A549 (cell line): ENCODE data around the gene PHF20. TPM values are rescaled to one million over a fixed set of nuclear protein-coding genes. Genes with fewer than 3 reads are reported as not detected.

Source experiments
- CEBPB ChIP-seq, 2 experiments: fragments of >200 bp in 1 of 2; sonication (Bioruptor Twin) in 1 of 2; formaldehyde crosslinking in 1 of 2; IDR thresholded peaks; 2 replicates each; pipeline ENCODE4 v1.6.1; 2012 to 2016
- CHD4 ChIP-seq: fragments of 200-600 bp; sonication (generic); IDR thresholded peaks from 2 replicates; pipeline ENCODE4 v1.6.1; 2016; ENCODE audit warnings: antibody characterized with exemption, mild to moderate bottlenecking, borderline replicate concordance
- E2F6 ChIP-seq: IDR thresholded peaks from 2 replicates; pipeline ENCODE4 v1.6.1; 2012; ENCODE audit warnings: low read depth, borderline replicate concordance
- EP300 ChIP-seq, 2 experiments: fragments of >200 bp; sonication (Bioruptor Twin); formaldehyde crosslinking; IDR thresholded peaks; 2 replicates in 1 of 2; 3 replicates in 1 of 2; pipeline ENCODE4 v1.6.1; 2016 to 2017
- GATA3 ChIP-seq: IDR thresholded peaks from 2 replicates; pipeline ENCODE4 v1.6.1; 2012; ENCODE audit warnings: borderline replicate concordance
- HOXA7 ChIP-seq: fragments of 250-450 bp; sonication (Bioruptor Pico); IDR thresholded peaks from 2 replicates; pipeline ENCODE4 v1.5.0; 2020; ENCODE audit warnings: mild to moderate bottlenecking, moderate library complexity
- JUN ChIP-seq, 2 experiments: fragments of >200 bp; sonication (Bioruptor Twin); formaldehyde crosslinking; IDR thresholded peaks; 2 replicates in 1 of 2; 3 replicates in 1 of 2; pipeline ENCODE4 v1.6.1; 2016 to 2017
- MYC ChIP-seq: IDR thresholded peaks from 2 replicates; pipeline ENCODE4 v1.6.1; 2012; ENCODE audit warnings: mild to moderate bottlenecking, inconsistent platforms, low read length, improper control_type of control experiment, borderline replicate concordance
- PHF8 ChIP-seq: fragments of 200-600 bp; sonication (generic); IDR thresholded peaks from 2 replicates; pipeline ENCODE4 v1.6.1; 2016; ENCODE audit warnings: low read depth, mild to moderate bottlenecking, antibody characterized with exemption, moderate library complexity, borderline replicate concordance
- RAD21 ChIP-seq, 2 experiments: fragments of >200 bp in 1 of 2; sonication (Bioruptor Twin) in 1 of 2; formaldehyde crosslinking in 1 of 2; IDR thresholded peaks in 1 of 2; conservative IDR thresholded peaks in 1 of 2; 2 replicates in 1 of 2; 3 replicates in 1 of 2; pipeline ENCODE4 v1.6.1; 2012 to 2018; ENCODE audit warnings: inconsistent platforms in 1 of 2
- RFX5 ChIP-seq: fragments of 450-650 bp; IDR thresholded peaks from 2 replicates; pipeline ENCODE4 v1.7.1; 2014; ENCODE audit warnings: antibody characterized with exemption, mild to moderate bottlenecking, moderate library complexity
- SMC3 ChIP-seq: fragments of >200 bp; sonication (Bioruptor Twin); formaldehyde crosslinking; IDR thresholded peaks from 3 replicates; pipeline ENCODE4 v1.6.1; 2018; ENCODE audit warnings: inconsistent platforms
- TFCP2L1 ChIP-seq: fragments of 250-450 bp; sonication (Bioruptor Pico); IDR thresholded peaks from 2 replicates; pipeline ENCODE4 v1.5.0; 2021; ENCODE audit warnings: mild to moderate bottlenecking
- ZC3H11A ChIP-seq: fragments of 450-650 bp; IDR thresholded peaks from 2 replicates; pipeline ENCODE4 v1.6.1; 2014; ENCODE audit warnings: antibody characterized with exemption, mild to moderate bottlenecking
- ZNF302 ChIP-seq: fragments of 250-450 bp; sonication (Bioruptor Pico); IDR thresholded peaks from 2 replicates; pipeline ENCODE4 v1.9.0; 2021; ENCODE audit warnings: inconsistent platforms, mild to moderate bottlenecking, moderate library complexity
- ZSCAN20 ChIP-seq: fragments of 250-450 bp; sonication (Bioruptor Pico); IDR thresholded peaks from 2 replicates; pipeline ENCODE4 v1.8.0; 2022; ENCODE audit warnings: mild to moderate bottlenecking, moderate library complexity
- polyA plus RNA-seq, 4 experiments: library from polyadenylated mRNA; depleted of rRNA in 3 of 4; stranded (reverse); fragments of >200 nt; fragmentation: RNase III in 1 of 4; extraction: RNeasy Plus Mini Kit Qiagen cat#74134 plus additional on column Dnase treatment in 1 of 4; gene quantifications; 2 replicates in 3 of 4; 3 replicates in 1 of 4; pipeline ENCODE4 v1.2.3, GENCODE V29; 2011 to 2017
- TF ChIP-seq, protein P1 (sequence below): fragments of 200-600 bp; sonication (generic); IDR thresholded peaks from 2 replicates; pipeline ENCODE4 v1.6.1; 2016; ENCODE audit warnings: antibody characterized with exemption, mild to moderate bottlenecking, moderate library complexity
- TF ChIP-seq, protein P2 (sequence below): fragments of >200 bp; sonication (Bioruptor Twin); formaldehyde crosslinking; IDR thresholded peaks from 3 replicates; pipeline ENCODE4 v1.5.1; 2016
- TF ChIP-seq, protein P3 (sequence below): fragments of 450-650 bp; IDR thresholded peaks from 2 replicates; pipeline ENCODE4 v1.6.1; 2014; ENCODE audit warnings: antibody characterized with exemption
- TF ChIP-seq, protein P4 (sequence below): fragments of >200 bp; sonication (Bioruptor Twin); formaldehyde crosslinking; IDR thresholded peaks from 2 replicates; pipeline ENCODE4 v1.6.1; 2016
- TF ChIP-seq, protein P5 (sequence below): fragments of 250-450 bp; sonication (Bioruptor Pico); IDR thresholded peaks from 2 replicates; pipeline ENCODE4 v1.5.0; 2020; ENCODE audit warnings: low read depth, mild to moderate bottlenecking, moderate library complexity

Gene PHF20
- polyA plus RNA-seq, 2 of the 4 experiments (the other 2 are of a cell fraction) = 24.0 to 32.8 TPM

DNA sequence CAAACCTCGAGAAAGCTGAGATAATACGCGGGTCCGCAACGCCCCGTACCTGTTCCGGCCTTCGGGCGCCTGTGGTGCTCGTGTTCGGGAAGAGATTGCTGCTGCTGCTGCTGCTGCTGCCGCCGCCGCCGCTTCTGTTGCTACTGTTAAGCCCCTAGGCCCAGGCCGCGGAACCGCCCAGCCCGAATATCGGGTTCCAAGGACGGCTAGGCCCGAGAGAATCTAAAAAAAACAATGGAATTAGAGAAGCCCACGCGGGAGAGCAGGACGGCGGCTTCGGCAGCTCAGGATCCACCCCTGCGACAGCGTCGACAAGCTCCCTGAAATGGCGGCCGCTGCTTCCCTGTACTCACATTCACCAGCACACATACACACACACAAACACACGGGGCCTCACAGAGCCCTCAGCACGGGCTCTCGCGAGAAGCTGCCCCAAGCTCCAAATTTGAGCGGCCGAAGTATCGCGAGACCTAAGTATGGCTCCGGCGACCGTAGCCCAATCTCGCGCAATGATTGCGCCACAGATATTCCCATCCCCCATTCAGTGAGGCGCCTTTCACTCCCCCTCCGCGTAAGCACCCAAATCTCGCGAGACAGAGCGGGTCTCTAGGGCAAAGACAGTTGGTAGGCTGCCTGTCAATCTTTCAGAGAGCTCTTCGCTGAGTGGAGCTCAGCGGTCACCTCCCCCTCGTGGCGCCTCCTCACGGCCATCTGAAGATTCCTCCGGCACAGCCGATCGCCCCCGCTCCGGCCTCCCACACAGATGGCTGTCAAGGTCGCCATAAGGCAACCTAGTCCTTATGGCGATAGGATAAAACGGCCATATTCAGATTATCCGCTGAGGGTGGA, 29.7 kb upstream of the PHF20 start, which contains the start of gene RBM39 (continued):
- TF ChIP-seq, protein P1, sequence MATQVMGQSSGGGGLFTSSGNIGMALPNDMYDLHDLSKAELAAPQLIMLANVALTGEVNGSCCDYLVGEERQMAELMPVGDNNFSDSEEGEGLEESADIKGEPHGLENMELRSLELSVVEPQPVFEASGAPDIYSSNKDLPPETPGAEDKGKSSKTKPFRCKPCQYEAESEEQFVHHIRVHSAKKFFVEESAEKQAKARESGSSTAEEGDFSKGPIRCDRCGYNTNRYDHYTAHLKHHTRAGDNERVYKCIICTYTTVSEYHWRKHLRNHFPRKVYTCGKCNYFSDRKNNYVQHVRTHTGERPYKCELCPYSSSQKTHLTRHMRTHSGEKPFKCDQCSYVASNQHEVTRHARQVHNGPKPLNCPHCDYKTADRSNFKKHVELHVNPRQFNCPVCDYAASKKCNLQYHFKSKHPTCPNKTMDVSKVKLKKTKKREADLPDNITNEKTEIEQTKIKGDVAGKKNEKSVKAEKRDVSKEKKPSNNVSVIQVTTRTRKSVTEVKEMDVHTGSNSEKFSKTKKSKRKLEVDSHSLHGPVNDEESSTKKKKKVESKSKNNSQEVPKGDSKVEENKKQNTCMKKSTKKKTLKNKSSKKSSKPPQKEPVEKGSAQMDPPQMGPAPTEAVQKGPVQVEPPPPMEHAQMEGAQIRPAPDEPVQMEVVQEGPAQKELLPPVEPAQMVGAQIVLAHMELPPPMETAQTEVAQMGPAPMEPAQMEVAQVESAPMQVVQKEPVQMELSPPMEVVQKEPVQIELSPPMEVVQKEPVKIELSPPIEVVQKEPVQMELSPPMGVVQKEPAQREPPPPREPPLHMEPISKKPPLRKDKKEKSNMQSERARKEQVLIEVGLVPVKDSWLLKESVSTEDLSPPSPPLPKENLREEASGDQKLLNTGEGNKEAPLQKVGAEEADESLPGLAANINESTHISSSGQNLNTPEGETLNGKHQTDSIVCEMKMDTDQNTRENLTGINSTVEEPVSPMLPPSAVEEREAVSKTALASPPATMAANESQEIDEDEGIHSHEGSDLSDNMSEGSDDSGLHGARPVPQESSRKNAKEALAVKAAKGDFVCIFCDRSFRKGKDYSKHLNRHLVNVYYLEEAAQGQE = peak; percentile 100
- TF ChIP-seq CEBPB (IDR thresholded peaks at IDR 0.05) (peak; percentile 98 to 100), RFX5 (0 out of 2 replicates have a peak, but pooled peaks have one; percentile 0), ZC3H11A (no peak), TFCP2L1 (peak; percentile 46; the same call in 1 of the 2 replicates), MYC (peak; percentile 90), GATA3 (peak; percentile 98), HOXA7 (CRISPR knock-in tag) (no peak), SMC3 (no peak), CHD4 (no peak), ZSCAN20 (CRISPR knock-in tag) (no peak), RAD21 (conservative IDR thresholded peaks at IDR 0.05 in 1 of 2, IDR thresholded peaks at IDR 0.05 in 1 of 2) (0 out of 5 replicates have a peak, but pooled peaks of 1 of the 2 experiments have one; percentile 18), JUN (IDR thresholded peaks at IDR 0.05) (peak; percentile 92 to 96), EP300 (IDR thresholded peaks at IDR 0.05) (peak in 1 of 2 experiments; percentile 49; a peak in 1 of 5 replicates), ZNF302 (CRISPR knock-in tag) (no peak), E2F6 (peak; percentile 71), PHF8 (peak; percentile 99)
- TF ChIP-seq, protein P2, sequence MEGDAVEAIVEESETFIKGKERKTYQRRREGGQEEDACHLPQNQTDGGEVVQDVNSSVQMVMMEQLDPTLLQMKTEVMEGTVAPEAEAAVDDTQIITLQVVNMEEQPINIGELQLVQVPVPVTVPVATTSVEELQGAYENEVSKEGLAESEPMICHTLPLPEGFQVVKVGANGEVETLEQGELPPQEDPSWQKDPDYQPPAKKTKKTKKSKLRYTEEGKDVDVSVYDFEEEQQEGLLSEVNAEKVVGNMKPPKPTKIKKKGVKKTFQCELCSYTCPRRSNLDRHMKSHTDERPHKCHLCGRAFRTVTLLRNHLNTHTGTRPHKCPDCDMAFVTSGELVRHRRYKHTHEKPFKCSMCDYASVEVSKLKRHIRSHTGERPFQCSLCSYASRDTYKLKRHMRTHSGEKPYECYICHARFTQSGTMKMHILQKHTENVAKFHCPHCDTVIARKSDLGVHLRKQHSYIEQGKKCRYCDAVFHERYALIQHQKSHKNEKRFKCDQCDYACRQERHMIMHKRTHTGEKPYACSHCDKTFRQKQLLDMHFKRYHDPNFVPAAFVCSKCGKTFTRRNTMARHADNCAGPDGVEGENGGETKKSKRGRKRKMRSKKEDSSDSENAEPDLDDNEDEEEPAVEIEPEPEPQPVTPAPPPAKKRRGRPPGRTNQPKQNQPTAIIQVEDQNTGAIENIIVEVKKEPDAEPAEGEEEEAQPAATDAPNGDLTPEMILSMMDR = no peak
- TF ChIP-seq, protein P3, sequence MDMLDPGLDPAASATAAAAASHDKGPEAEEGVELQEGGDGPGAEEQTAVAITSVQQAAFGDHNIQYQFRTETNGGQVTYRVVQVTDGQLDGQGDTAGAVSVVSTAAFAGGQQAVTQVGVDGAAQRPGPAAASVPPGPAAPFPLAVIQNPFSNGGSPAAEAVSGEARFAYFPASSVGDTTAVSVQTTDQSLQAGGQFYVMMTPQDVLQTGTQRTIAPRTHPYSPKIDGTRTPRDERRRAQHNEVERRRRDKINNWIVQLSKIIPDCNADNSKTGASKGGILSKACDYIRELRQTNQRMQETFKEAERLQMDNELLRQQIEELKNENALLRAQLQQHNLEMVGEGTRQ = peak; percentile 58
- TF ChIP-seq, protein P4, sequence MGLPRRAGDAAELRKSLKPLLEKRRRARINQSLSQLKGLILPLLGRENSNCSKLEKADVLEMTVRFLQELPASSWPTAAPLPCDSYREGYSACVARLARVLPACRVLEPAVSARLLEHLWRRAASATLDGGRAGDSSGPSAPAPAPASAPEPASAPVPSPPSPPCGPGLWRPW = peak; percentile 56; the same call in 1 of the 2 replicates
- TF ChIP-seq, protein P5, sequence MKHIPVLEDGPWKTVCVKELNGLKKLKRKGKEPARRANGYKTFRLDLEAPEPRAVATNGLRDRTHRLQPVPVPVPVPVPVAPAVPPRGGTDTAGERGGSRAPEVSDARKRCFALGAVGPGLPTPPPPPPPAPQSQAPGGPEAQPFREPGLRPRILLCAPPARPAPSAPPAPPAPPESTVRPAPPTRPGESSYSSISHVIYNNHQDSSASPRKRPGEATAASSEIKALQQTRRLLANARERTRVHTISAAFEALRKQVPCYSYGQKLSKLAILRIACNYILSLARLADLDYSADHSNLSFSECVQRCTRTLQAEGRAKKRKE (CRISPR knock-in tag) = no peak
- TF ChIP-seq, all 56 proteins: peak for 19
